DND-41 (cell line): Measurements from ENCODE around the gene ART5.

ENCODE experiments used
- CTCF ChIP-seq: IDR thresholded peaks from 2 replicates; pipeline ENCODE4 v1.5.1; 2012; ENCODE audit warnings: borderline replicate concordance, low read length, moderate library complexity, mild to moderate bottlenecking; ENCODE audit not compliant: poor library complexity, severe bottlenecking; ENCODE audit errors: extremely low read depth
- EZH2 ChIP-seq: IDR thresholded peaks from 3 replicates; pipeline ENCODE4 v1.6.1; 2012; ENCODE audit warnings: borderline replicate concordance, low read depth, mild to moderate bottlenecking, moderate library complexity, low read length, inconsistent platforms; ENCODE audit not compliant: severe bottlenecking

GRCh38 chr11:3655547-3655946, 13.8 kb upstream of the ART5 start:
- TF ChIP-seq CTCF (no peak), EZH2 (no peak)
